Measurements from ENCODE around the gene CUL9.

The CUL9 gene

GRCh38 chr6:43202451-43202850 lies 20.5 kb downstream of the CUL9 start:
- no peak for DNase-seq

- no peak for DNase-seq
Measured at GRCh38 chr6:43203029-43203717, 21.2 kb downstream of the CUL9 start.

GRCh38 chr6:43203718-43204095 lies 21.7 kb downstream of the CUL9 start:
- no peak for DNase-seq

- no peak for DNase-seq
Measured at GRCh38 chr6:43204271-43205105, 22.5 kb downstream of the CUL9 start.

GRCh38 chr6:43205849-43206248 lies 23.9 kb downstream of the CUL9 start:
- DNase-seq: no peak

GRCh38 chr6:43207286-43207685 lies 25.3 kb downstream of the CUL9 start:
- no peak for DNase-seq

- no peak for DNase-seq
Measured at GRCh38 chr6:43211955-43212354, 30.0 kb downstream of the CUL9 start.

- no peak for DNase-seq
Measured at GRCh38 chr6:43213431-43213830, 31.4 kb downstream of the CUL9 start.

- no peak for DNase-seq
Measured at GRCh38 chr6:43215066-43215465, 33.1 kb downstream of the CUL9 start.

- DNase-seq: no peak
Measured at GRCh38 chr6:43216200-43216599, 34.2 kb downstream of the CUL9 start.

- no peak for DNase-seq
Measured at GRCh38 chr6:43217351-43217750, 35.4 kb downstream of the CUL9 start.

GRCh38 chr6:43219119-43219518 lies 37.1 kb downstream of the CUL9 start:
- DNase-seq: no peak

GRCh38 chr6:43219814-43220213 lies 37.8 kb downstream of the CUL9 start:
- DNase-seq: no peak

GRCh38 chr6:43220439-43220951 lies 38.5 kb downstream of the CUL9 start:
- no peak for DNase-seq

- DNase-seq: no peak
Measured at GRCh38 chr6:43221046-43221972, 39.3 kb downstream of the CUL9 start.

- DNase-seq: no peak
Measured at GRCh38 chr6:43222418-43223059, 40.5 kb downstream of the CUL9 start.

GRCh38 chr6:43223175-43223574 lies 41.2 kb downstream of the CUL9 start:
- no peak for DNase-seq

- DNase-seq: no peak
Measured at GRCh38 chr6:43226192-43226851, 44.3 kb downstream of the CUL9 start.

GRCh38 chr6:43228951-43229802 lies 47.2 kb downstream of the CUL9 start, which contains the start of gene DNPH1:
Gene DNPH1, minus strand, starts transcription at chr6:43229481. Its CDS starts 25 bp downstream, at chr6:43229456.
- peak; percentile 88 for DNase-seq

- peak; percentile 28 for DNase-seq
Measured at GRCh38 chr6:43229803-43230620, 48.0 kb downstream of the CUL9 start.
